Neural cell (in vitro differentiated cells): ENCODE results near the gene EZR.

Source experiments
- EP300 ChIP-seq: fragments of 450-650 bp; conservative IDR thresholded peaks from 2 replicates; pipeline ENCODE4 v1.6.1; 2014; ENCODE audit warnings: antibody characterized with exemption, mild to moderate bottlenecking, moderate library complexity; ENCODE audit not compliant: poor library complexity, severe bottlenecking
- EZH2 ChIP-seq: fragments of 200-600, 300-800 bp; shearing (Covaris generic), sonication (generic); IDR thresholded peaks from 2 replicates; pipeline ENCODE4 v1.6.1; 2014; ENCODE audit warnings: antibody characterized with exemption, low read length, borderline replicate concordance, mild to moderate bottlenecking; ENCODE audit not compliant: insufficient read depth, poor library complexity, severe bottlenecking
- MXI1 ChIP-seq: fragments of 450-650 bp; conservative IDR thresholded peaks from 2 replicates; pipeline ENCODE4 v1.6.1; 2014; ENCODE audit warnings: antibody characterized with exemption, mild to moderate bottlenecking; ENCODE audit not compliant: poor library complexity, severe bottlenecking
- POLR2AphosphoS5 ChIP-seq: IDR thresholded peaks from 2 replicates; pipeline ENCODE4 v1.6.1; 2012
- RAD21 ChIP-seq: fragments of 450-650 bp; conservative IDR thresholded peaks from 2 replicates; pipeline ENCODE4 v1.6.1; 2014; ENCODE audit warnings: antibody characterized with exemption, mild to moderate bottlenecking, moderate library complexity
- REST ChIP-seq: IDR thresholded peaks from 2 replicates; pipeline ENCODE4 v1.6.1; 2012; ENCODE audit warnings: borderline replicate concordance
- TAF1 ChIP-seq: IDR thresholded peaks from 2 replicates; pipeline ENCODE4 v1.6.1; 2012; ENCODE audit warnings: low read depth
- TF ChIP-seq, protein P1 (sequence below): fragments of 450-650 bp; IDR thresholded peaks from 2 replicates; pipeline ENCODE4 v1.5.1; 2014; ENCODE audit warnings: antibody characterized with exemption, mild to moderate bottlenecking, moderate library complexity; ENCODE audit not compliant: poor library complexity, severe bottlenecking

GRCh38 chr6:158861686-158862381 lies 42.7 kb upstream of the EZR start:
- TF ChIP-seq, protein P1, sequence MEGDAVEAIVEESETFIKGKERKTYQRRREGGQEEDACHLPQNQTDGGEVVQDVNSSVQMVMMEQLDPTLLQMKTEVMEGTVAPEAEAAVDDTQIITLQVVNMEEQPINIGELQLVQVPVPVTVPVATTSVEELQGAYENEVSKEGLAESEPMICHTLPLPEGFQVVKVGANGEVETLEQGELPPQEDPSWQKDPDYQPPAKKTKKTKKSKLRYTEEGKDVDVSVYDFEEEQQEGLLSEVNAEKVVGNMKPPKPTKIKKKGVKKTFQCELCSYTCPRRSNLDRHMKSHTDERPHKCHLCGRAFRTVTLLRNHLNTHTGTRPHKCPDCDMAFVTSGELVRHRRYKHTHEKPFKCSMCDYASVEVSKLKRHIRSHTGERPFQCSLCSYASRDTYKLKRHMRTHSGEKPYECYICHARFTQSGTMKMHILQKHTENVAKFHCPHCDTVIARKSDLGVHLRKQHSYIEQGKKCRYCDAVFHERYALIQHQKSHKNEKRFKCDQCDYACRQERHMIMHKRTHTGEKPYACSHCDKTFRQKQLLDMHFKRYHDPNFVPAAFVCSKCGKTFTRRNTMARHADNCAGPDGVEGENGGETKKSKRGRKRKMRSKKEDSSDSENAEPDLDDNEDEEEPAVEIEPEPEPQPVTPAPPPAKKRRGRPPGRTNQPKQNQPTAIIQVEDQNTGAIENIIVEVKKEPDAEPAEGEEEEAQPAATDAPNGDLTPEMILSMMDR, result no peak
- TF ChIP-seq MXI1 (no peak), RAD21 (no peak), EZH2 (no peak), TAF1 (no peak), POLR2AphosphoS5 (no peak), EP300 (no peak), REST (no peak)
